Neuron (in vitro differentiated cells): ENCODE measurements around the gene LMBR1L.

ENCODE experiments used
- H2AFZ ChIP-seq: one replicate; pipeline ENCODE4 v1.6.1; 2013; ENCODE audit warnings: low read depth, mild to moderate bottlenecking, inconsistent platforms, low read length, moderate library complexity
- H3K27me3 ChIP-seq: one replicate; pipeline ENCODE4 v1.6.1; 2013; ENCODE audit warnings: low read length; ENCODE audit not compliant: insufficient read depth
- H3K36me3 ChIP-seq: one replicate; pipeline ENCODE4 v1.6.1; 2013; ENCODE audit warnings: low read length; ENCODE audit not compliant: insufficient read depth
- H3K4me1 ChIP-seq: one replicate; pipeline ENCODE4 v1.6.1; 2013; ENCODE audit warnings: low read length; ENCODE audit not compliant: insufficient read depth
- H3K4me3 ChIP-seq: 2 replicates; pipeline ENCODE4 v1.5.1; 2013; ENCODE audit warnings: mild to moderate bottlenecking, low read length, moderate library complexity
- H3K9me3 ChIP-seq: one replicate; pipeline ENCODE4 v1.6.1; 2013; ENCODE audit warnings: low read length

LMBR1L gene

DNA sequence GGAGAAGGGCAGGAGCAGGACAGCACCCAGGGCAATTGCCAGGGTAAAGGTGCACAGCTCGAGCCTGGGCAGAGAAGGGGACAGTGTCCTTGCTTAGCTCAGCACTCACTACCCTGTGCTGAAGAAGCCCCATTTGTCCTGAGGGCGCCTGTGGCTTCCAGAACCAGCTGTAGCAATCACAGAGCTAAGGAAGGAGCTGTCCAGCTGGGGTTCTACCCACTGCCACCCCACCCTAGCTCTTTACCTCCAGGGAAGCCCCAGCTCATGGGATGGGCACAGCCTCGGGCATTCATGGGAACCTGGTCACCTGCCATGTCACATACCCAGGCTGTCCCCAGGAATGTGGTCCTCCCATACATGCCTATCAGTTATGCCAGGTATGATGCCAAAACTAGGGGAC is 5.8 kb downstream of the LMBR1L start:
- Histone ChIP-seq H3K4me3 (no peak overlapping the region), H2AFZ (no peak overlapping the region), H3K9me3 (no peaks in the 10 kb centered on the region), H3K36me3 (peaks cover 70% of the 10 kb centered on the region), H3K27me3 (no peaks in the 10 kb centered on the region), H3K4me1 (peaks cover 11% of the 10 kb centered on the region)

DNA sequence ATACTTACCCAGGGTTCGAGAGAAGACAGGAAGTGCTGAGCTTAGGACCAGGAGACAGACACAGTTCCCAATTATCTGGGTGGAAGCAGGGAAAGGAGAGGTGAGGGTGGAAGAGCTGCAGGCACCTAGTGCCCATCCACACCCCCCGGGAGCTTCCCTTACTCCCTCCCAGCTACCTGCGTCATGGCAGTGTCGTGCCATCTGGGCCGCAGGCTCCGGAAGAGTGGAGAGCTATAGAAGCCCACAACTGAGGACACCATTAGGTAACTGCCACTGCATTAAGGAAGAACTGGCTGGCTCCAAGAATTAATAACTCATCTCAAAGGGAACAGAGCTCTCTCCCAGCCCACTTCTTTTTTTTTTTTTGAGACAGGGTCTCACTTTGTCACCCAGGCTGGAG is 10.3 kb downstream of the LMBR1L start:
- Histone ChIP-seq H3K9me3 (no peaks in the 10 kb centered on the region), H3K4me3 (no peak overlapping the region), H2AFZ (no peak overlapping the region), H3K27me3 (no peaks in the 10 kb centered on the region), H3K36me3 (peaks cover 84% of the 10 kb centered on the region), H3K4me1 (no peaks in the 10 kb centered on the region)

DNA sequence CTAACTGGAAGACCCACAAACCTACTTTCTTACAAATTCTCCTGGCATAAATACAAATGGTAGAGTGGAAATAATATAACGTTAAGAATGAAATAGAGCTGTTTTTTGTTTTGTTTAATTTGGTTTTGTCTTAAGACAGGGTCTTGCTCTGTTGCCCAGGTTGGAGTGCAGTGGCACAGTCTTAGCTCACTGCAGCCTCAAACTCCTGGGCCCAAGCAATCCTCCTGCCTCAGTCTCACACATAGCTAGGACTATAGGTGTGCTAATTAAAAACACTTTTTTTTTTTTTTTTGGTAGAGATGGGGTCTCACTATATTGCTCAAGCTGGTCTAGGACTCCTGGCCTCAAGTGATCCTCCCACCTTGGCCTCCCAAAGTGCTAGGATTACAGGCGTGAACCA is 11.9 kb downstream of the LMBR1L start:
- peaks cover 68% of the 10 kb centered on the region for H3K36me3 ChIP-seq
- no peaks in the 10 kb centered on the region for H3K9me3 ChIP-seq
- peaks cover 4% of the 10 kb centered on the region for H3K4me1 ChIP-seq
- no peak overlapping the region for H2AFZ ChIP-seq
- peaks cover 5% of the 10 kb centered on the region for H3K27me3 ChIP-seq
- no peak overlapping the region for H3K4me3 ChIP-seq

DNA sequence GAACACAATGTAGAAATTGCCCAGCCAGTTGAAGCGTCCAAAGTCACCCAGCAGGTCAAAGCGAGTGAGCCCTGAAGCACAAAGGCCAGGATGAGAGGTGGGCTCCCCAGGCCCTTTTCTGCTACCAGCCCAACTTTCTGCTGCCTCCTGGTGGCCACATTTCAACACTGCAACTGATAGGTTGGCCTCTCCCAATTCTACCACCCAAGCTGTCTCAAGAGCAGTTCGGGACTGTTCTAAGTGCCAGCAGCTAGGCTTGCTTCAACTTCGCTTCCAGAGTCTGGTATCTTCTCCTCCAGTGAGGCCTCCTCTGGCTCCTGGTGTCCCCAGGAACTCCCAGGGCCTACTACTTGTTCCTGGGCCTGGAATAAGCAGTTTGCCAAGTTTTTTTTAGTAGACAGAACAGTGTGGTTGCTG is 12.6 kb downstream of the LMBR1L start:
- Histone ChIP-seq H3K36me3 (peaks cover 61% of the 10 kb centered on the region), H2AFZ (no peak overlapping the region), H3K9me3 (no peaks in the 10 kb centered on the region), H3K27me3 (peaks cover 10% of the 10 kb centered on the region), H3K4me1 (peaks cover 4% of the 10 kb centered on the region), H3K4me3 (no peak overlapping the region)

DNA sequence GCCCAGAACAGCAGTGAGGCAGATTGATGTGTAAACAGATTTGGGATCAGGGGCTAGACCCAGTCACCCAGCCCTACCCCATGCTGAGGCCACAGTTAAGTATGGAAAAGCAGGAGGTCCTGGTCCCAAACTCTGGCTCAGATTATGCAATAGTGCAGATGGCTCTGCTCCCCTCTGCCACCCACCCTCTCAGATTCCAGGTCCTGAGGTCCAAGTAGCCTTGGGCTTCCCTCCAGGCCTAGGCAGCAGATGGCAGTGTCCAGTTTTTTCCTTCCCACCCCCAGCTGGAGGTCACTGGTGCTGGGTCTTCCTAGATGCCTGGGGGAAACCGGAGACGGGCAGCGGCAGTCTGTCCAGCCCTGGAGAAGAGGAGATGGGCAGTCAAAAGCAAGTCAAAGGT is 13.3 kb downstream of the LMBR1L start:
- H3K4me3 ChIP-seq = no peak overlapping the region
- H2AFZ ChIP-seq = no peak overlapping the region
- peaks cover 10% of the 10 kb centered on the region for H3K4me1 ChIP-seq
- H3K9me3 ChIP-seq = no peaks in the 10 kb centered on the region
- H3K36me3 ChIP-seq = peaks cover 55% of the 10 kb centered on the region
- peaks cover 14% of the 10 kb centered on the region for H3K27me3 ChIP-seq

DNA sequence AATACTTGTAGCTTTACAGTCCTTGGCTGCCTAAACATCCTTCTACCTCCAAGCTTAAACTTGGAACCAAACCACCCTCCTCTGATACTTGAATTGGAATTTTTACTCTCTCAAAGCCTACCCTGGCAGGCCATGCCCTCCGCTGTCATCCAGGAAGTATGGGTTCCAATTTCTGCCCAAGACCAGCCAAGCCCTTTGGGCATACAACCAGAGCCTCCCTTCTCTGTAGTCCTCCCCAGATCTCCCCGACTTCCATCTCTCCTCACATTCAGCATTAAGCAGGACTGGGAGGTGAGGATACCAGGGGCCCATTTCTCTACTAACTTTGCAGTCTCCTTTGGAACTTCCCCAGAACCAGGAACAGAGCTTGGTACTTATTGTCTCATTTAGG is 15.7 kb downstream of the LMBR1L start:
- Histone ChIP-seq H2AFZ (no peak overlapping the region), H3K9me3 (no peaks in the 10 kb centered on the region), H3K4me3 (no peak overlapping the region), H3K4me1 (peaks cover 26% of the 10 kb centered on the region), H3K36me3 (peaks cover 32% of the 10 kb centered on the region), H3K27me3 (peaks cover 29% of the 10 kb centered on the region)

DNA sequence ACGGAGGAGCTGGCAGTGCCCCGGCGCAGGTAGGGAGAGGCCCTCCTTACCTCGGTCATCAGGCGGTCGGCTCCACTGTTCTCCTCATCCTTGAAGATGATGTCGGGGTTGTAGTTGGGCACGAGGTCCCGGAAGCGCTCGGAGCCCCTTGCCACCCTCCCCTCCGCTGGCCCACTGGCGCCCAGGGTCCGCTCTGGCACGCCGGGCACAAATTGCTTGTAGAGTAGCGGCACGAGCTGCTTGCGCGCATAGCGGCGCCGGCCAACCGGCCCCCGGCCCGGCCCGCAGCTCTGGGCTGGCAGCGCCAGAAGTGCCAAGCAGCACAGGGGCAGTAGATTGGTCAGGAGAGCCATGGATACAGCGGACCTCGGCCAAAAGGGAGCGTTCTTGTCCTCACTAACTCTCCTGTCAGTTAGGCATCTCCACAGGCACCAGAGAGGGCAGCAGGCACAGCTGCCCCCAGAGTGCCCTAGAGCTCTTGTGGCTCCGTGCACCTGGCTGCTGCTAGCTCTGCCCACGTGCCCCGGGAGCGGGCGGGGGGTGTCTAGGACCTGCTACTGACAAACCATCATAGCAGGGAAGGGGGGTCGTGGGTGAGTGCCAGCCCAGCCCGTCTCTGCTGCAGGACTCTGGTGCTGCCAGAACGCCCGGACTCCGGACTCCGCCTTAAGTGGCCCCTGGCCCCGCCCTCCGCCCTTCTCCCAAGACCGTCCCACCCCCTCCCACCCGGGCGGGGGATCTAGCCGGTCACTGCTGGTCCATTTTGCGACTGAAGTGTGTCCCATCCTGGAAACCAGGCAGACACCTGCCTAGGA is 16.3 kb downstream of the LMBR1L start, which contains the start of gene DHH:
Gene DHH, minus strand, starts transcription at position 642 of the 815 bp plus-strand sequence. Its CDS starts 289 bp downstream, at position 353.
- Histone ChIP-seq H3K4me3 (no peak within 1 kb of the TSS), H3K27me3 (peaks cover 35% of the 10 kb centered on the region), H3K9me3 (no peaks in the 10 kb centered on the region), H3K36me3 (peaks cover 28% of the 10 kb centered on the region), H2AFZ (no peak within 1 kb of the TSS), H3K4me1 (peaks cover 32% of the 10 kb centered on the region)

DNA sequence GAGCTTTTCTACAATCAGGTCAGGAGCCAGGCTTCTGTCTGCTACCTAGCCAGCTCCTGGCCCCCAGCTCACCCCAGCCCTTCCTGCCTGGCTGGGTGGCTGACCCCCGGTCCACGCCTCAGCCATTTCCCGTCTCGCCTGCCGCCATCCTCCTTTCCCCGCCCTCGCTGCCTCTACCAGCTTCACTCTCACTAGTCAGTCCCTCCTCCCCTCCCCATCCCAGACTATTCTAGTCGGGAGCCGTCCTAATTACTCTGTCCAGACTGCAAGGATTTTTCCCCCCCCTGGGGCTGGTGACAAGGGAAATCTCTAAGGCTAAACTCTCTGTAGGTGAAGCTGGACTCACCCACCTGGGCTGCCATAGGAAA is 16.9 kb downstream of the LMBR1L start:
- Histone ChIP-seq H3K4me3 (no peak overlapping the region), H3K27me3 (peaks cover 41% of the 10 kb centered on the region), H3K36me3 (peaks cover 22% of the 10 kb centered on the region), H2AFZ (no peak overlapping the region), H3K9me3 (no peaks in the 10 kb centered on the region), H3K4me1 (peaks cover 32% of the 10 kb centered on the region)

DNA sequence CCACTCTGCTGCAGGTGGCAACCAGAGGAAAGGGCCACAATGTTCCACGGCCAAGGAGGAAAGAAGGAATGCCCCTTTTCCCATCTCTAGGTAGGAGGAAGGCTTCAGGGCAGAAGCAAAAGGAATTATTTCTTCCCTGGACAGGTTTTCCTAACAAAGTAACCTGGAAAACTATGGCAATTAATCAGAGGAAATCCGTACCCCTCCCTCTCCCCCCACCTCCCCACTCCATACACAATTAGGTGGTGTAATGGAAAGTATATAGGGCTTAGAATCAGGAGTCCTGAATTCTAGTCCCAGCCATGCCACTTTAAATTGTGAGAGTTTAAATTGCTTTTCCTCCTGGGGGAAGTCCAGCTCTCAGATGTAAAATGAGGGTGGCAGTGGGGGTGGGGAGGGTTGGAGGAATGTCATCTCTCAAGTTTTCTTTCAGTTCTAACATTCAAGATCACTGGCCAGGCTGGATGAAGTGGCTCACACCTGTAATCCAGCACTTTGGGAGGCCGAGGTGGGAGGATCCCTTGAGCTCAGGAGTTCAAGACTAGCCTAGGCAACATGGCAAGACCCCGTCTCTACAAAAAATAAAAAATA is 17.7 kb downstream of the LMBR1L start:
- Histone ChIP-seq H3K4me1 (peaks cover 36% of the 10 kb centered on the region), H2AFZ (peak overlapping the region; percentile 69), H3K36me3 (peaks cover 15% of the 10 kb centered on the region), H3K27me3 (peaks cover 45% of the 10 kb centered on the region), H3K9me3 (no peaks in the 10 kb centered on the region), H3K4me3 (peak overlapping the region; percentile 44)

DNA sequence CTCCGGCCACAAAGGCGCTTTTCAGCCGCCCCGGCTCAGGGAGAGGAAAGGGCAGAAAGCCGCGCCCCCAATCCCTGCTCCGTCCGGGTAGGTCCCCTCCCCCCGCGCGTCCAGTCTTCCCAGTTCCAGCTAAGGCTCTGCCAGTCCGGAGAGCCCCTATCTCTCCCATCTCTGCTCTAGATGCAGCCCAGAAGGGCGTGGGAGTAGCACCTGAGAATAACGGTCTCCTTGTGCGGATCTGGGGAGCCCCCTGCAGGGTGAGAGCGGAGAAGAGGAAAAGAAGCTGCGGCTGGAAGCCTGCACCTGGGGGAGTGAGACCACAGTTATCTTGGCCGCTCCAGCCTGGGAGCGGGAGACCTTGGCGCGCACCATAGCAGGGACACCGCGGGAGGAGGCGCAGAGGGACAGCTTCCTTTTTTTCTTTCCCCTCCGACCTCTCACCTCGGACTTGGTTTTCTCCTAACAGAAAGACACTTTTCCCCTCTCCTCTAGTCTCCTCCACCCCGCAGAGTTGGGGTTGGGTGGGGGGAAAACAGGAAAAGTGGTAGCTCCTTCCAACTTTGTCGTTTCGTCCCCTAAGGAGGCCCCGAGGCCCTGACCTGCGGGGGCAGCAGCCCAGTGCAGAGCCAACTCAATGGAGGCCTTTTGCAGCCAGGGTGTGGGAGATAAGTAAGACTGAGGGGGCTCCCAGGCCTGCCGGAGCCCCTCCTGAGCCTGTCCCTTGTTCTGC is 18.4 kb downstream of the LMBR1L start:
- Histone ChIP-seq H2AFZ (peak overlapping the region; percentile 69), H3K27me3 (peaks cover 47% of the 10 kb centered on the region), H3K4me3 (peak overlapping the region; percentile 44), H3K9me3 (no peaks in the 10 kb centered on the region), H3K4me1 (peaks cover 36% of the 10 kb centered on the region), H3K36me3 (peaks cover 9% of the 10 kb centered on the region)

DNA sequence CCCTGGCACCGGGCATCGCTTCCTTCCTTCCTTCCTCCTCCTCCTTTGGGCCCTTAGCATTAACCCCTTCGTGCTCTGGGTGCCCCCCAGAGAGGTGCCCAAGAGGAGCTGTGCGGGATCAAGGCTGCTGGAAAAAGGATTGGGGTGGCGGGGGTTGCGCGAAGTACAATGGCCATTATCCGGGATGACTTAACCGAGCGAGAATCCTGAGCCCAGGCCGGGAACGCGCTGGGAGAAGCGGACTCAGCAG is 18.9 kb downstream of the LMBR1L start:
- H3K36me3 ChIP-seq = peaks cover 4% of the 10 kb centered on the region
- H3K27me3 ChIP-seq = peaks cover 51% of the 10 kb centered on the region
- H2AFZ ChIP-seq = peak overlapping the region; percentile 69
- H3K4me3 ChIP-seq = peak overlapping the region; percentile 44
- peaks cover 36% of the 10 kb centered on the region for H3K4me1 ChIP-seq
- H3K9me3 ChIP-seq = no peaks in the 10 kb centered on the region

DNA sequence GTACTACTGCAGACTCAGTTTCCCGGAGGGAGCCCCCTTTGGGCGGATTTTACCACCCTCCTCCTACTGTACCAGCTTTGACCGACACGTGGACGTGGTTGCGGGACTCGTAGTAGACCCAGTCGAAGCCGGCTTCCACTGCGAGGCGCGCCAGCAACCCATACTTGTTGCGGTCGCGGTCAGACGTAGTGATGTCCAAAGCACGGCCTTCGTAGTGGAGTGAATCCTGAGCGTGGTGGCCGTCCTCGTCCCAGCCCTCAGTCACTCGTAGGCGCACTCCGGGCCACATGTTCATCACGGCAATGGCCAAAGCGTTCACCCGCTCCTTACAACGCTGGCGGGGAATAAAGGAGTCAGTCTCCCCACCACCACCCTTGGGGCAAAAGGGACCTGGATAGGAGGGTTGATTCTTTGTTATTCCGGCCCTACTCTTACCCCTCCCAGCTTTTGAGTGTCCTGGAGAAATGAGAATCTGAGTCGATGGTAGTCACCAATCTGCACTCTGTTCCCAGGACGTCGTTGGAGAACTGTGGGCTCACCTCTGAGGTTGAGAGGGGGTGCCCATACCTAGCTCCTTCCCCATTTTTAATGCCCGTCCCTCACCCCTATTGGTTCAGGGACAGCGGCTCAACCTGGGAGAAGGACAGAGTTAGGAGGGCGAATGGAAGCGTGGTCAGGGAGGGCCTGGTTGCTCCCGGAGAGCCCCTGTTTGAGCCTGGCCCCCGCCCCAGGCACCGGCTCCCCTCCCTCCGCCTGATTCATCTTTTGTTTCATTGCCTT is 19.4 kb downstream of the LMBR1L start:
- Histone ChIP-seq H3K4me3 (peak overlapping the region; percentile 44), H3K9me3 (no peaks in the 10 kb centered on the region), H3K36me3 (no peaks in the 10 kb centered on the region), H2AFZ (peak overlapping the region; percentile 69), H3K27me3 (peaks cover 51% of the 10 kb centered on the region), H3K4me1 (peaks cover 36% of the 10 kb centered on the region)
